ENCODE results near the gene CALM3. TPM values are rescaled to one million over a fixed set of nuclear protein-coding genes. Genes with fewer than 3 reads are reported as not detected.

Gene CALM3
- polyA plus RNA-seq, 1 donor from 2014 or later = 630 TPM

DNA sequence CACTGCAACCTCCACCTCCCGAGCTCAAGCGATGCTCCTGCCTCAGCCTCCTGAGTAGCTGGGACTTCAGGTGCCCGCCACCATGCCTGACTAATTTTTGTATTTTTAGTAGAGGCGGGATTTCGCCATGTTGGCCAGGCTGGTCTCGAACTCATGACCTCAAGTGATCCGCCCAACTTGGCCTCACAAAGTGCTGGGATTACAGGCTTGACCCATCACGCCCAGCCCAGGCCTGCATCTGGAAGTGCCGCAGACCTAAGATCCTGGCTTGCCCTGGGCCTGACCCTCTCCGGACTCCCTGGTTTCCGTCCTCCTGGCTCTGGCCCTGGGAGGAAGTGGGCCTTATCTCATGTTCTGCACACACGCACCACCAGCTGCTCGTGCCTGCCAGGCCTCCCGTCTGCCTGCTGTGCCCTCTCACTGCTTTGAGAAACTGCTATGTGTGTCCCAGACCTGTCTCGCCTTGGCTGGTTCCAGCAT lies 28.5 kb downstream of the CALM3 start:
- Histone ChIP-seq H3K4me2 (ENCODE audit: low read length) (no peak overlapping the region), H3K4me3 (ENCODE audit: low read length) (no peak overlapping the region), H3K36me3 (ENCODE audit: insufficient read depth, low read length) (no peaks in the 10 kb centered on the region), H2AFZ (ENCODE audit: low read depth, low read length) (no peak overlapping the region), H3K27ac (ENCODE audit: low read length) (no peak overlapping the region), H4K20me1 (ENCODE audit: insufficient read depth) (no peaks in the 10 kb centered on the region), H3K9me2 (ENCODE audit: insufficient read depth, low read length) (no peaks in the 10 kb centered on the region), H3F3A (ENCODE audit: insufficient read depth, low read length, poor library complexity, severe bottlenecking) (no peaks in the 10 kb centered on the region), H3K79me2 (replicated peaks; ENCODE audit: insufficient read depth, low read length) (no peaks in the 10 kb centered on the region), H3K9me3 (ENCODE audit: low read length) (no peaks in the 10 kb centered on the region), H3K27me3 (ENCODE audit: insufficient read depth, low read depth, low read length) (peaks cover 2% of the 10 kb centered on the region), H3K9ac (ENCODE audit: low read length) (no peak overlapping the region)
- TF ChIP-seq MXI1 (conservative IDR thresholded peaks at IDR 0.05; ENCODE audit: poor library complexity, severe bottlenecking) (no peak), CTCF (IDR thresholded peaks at IDR 0.05; ENCODE audit: poor library complexity, severe bottlenecking) (no peak), RAD21 (conservative IDR thresholded peaks at IDR 0.05) (no peak), REST (IDR thresholded peaks at IDR 0.05; ENCODE audit: borderline replicate concordance) (no peak), EP300 (conservative IDR thresholded peaks at IDR 0.05; ENCODE audit: poor library complexity, severe bottlenecking) (no peak), TAF1 (IDR thresholded peaks at IDR 0.05; ENCODE audit: low read depth) (no peak), EZH2 (IDR thresholded peaks at IDR 0.05; ENCODE audit: borderline replicate concordance, insufficient read depth, low read length, poor library complexity, severe bottlenecking) (no peak), SMC3 (conservative IDR thresholded peaks at IDR 0.05; ENCODE audit: poor library complexity) (no peak), POLR2AphosphoS5 (IDR thresholded peaks at IDR 0.05) (no peak)

DNA sequence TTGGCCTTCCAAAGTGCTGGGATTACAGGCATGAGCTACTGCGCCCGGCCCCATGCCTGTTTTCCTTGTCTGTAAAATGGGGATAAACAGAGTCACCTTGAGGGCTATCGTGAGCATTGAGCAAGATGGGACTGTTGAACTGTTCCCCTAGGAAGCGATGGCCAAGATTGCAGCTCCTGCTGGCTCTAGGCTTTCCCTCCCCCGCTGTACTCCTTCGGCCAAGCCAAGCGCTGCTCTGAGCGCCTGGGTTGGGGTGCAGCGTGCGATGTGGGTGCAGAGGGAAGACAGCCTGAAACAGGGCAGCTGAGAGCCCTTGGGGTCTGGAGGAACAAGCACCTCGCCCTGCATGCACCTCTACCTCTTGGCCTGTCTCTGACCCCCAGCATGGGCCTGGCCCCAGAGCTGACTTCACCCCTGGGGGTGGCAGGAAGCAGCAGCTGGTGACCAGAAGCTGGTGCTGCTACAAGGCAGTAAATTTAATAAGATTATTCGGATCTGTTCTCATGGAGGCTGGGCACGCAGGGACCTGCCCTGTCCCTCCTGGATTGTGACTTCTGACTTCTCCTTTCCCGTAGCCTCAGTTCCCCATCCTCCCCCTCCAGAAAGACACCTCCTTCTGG lies 29.6 kb downstream of the CALM3 start:
- Histone ChIP-seq H3K79me2 (replicated peaks; ENCODE audit: insufficient read depth, low read length) (no peaks in the 10 kb centered on the region), H3K9ac (ENCODE audit: low read length) (no peak overlapping the region), H3K9me2 (ENCODE audit: insufficient read depth, low read length) (no peaks in the 10 kb centered on the region), H4K20me1 (ENCODE audit: insufficient read depth) (no peaks in the 10 kb centered on the region), H2AFZ (ENCODE audit: low read depth, low read length) (no peak overlapping the region), H3K27me3 (ENCODE audit: insufficient read depth, low read depth, low read length) (peaks cover 5% of the 10 kb centered on the region), H3K27ac (ENCODE audit: low read length) (no peak overlapping the region), H3K4me3 (ENCODE audit: low read length) (no peak overlapping the region), H3K9me3 (ENCODE audit: low read length) (no peaks in the 10 kb centered on the region), H3F3A (ENCODE audit: insufficient read depth, low read length, poor library complexity, severe bottlenecking) (no peaks in the 10 kb centered on the region), H3K36me3 (ENCODE audit: insufficient read depth, low read length) (no peaks in the 10 kb centered on the region), H3K4me2 (ENCODE audit: low read length) (no peak overlapping the region)
- no peak for TF ChIP-seq CTCF (IDR thresholded peaks at IDR 0.05; ENCODE audit: poor library complexity, severe bottlenecking)
- TF ChIP-seq RAD21 (conservative IDR thresholded peaks at IDR 0.05) = no peak
- no peak for TF ChIP-seq REST (IDR thresholded peaks at IDR 0.05; ENCODE audit: borderline replicate concordance)
- TF ChIP-seq EZH2 (IDR thresholded peaks at IDR 0.05; ENCODE audit: borderline replicate concordance, insufficient read depth, low read length, poor library complexity, severe bottlenecking) = no peak
- TF ChIP-seq MXI1 (conservative IDR thresholded peaks at IDR 0.05; ENCODE audit: poor library complexity, severe bottlenecking) = no peak
- no peak for TF ChIP-seq TAF1 (IDR thresholded peaks at IDR 0.05; ENCODE audit: low read depth)
- no peak for TF ChIP-seq EP300 (conservative IDR thresholded peaks at IDR 0.05; ENCODE audit: poor library complexity, severe bottlenecking)
- TF ChIP-seq SMC3 (conservative IDR thresholded peaks at IDR 0.05; ENCODE audit: poor library complexity) = no peak
- no peak for TF ChIP-seq POLR2AphosphoS5 (IDR thresholded peaks at IDR 0.05)
